Liver (tissue), 3 donors: ENCODE results near the gene ADISSP.

Source experiments
- EGR1 ChIP-seq, 2 donors: IDR thresholded peaks; 2 replicates each; pipeline ENCODE4 v1.6.1; 2016 to 2018; ENCODE audit warnings: antibody characterized with exemption in 2 of 2, low read depth in 2 of 2
- RAD21 ChIP-seq, 2 donors: IDR thresholded peaks; 2 replicates each; pipeline ENCODE4 v1.6.1; 2016; ENCODE audit warnings: antibody characterized with exemption in 2 of 2, mild to moderate bottlenecking in 2 of 2
- SP1 ChIP-seq: IDR thresholded peaks from 2 replicates; pipeline ENCODE4 v1.6.1; 2018; ENCODE audit warnings: antibody characterized with exemption, mild to moderate bottlenecking
- TF ChIP-seq, protein P1 (sequence below): fragments of 150-350 bp; IDR thresholded peaks from 2 replicates; pipeline ENCODE4 v1.5.1; 2017; ENCODE audit warnings: improper control_type of control experiment, low read depth, low read length; ENCODE audit not compliant: missing input control
- donor health status: healthy.
- donor health status: healthy.

DNA sequence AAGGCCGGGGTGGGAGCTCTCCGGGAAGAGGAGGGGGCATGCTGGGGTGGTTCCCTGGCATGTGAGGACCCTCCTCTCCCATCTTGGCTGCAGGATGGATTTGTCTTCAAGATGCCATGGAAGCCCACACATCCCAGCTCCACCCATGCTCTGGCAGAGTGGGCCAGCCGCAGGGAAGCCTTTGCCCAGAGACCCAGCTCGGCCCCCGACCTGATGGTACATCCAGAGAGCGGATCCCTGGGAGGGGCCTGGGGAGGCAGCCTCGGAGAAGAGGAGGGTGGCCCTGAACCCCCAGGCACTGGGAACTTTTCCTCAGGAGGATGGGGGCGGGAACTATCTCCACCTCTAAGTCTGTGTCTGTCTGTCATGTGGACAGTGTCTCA lies 33.3 kb upstream of the ADISSP start:
- TF ChIP-seq RAD21 (IDR thresholded peaks at IDR 0.05) (no peak), EGR1 (IDR thresholded peaks at IDR 0.05; ENCODE audit: low read depth in 2 of 2) (no peak), SP1 (no peak)
- TF ChIP-seq, protein P1, sequence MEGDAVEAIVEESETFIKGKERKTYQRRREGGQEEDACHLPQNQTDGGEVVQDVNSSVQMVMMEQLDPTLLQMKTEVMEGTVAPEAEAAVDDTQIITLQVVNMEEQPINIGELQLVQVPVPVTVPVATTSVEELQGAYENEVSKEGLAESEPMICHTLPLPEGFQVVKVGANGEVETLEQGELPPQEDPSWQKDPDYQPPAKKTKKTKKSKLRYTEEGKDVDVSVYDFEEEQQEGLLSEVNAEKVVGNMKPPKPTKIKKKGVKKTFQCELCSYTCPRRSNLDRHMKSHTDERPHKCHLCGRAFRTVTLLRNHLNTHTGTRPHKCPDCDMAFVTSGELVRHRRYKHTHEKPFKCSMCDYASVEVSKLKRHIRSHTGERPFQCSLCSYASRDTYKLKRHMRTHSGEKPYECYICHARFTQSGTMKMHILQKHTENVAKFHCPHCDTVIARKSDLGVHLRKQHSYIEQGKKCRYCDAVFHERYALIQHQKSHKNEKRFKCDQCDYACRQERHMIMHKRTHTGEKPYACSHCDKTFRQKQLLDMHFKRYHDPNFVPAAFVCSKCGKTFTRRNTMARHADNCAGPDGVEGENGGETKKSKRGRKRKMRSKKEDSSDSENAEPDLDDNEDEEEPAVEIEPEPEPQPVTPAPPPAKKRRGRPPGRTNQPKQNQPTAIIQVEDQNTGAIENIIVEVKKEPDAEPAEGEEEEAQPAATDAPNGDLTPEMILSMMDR: no peak
